22Rv1 (cell line): ENCODE data around the gene OSGEPL1.

Source experiments
- CTCF ChIP-seq: fragments of 450-650 bp; IDR thresholded peaks from 2 replicates; pipeline ENCODE4 v1.5.1; 2017; ENCODE audit warnings: mild to moderate bottlenecking
- ZFX ChIP-seq: fragments of 450-650 bp; IDR thresholded peaks from 2 replicates; pipeline ENCODE4 v1.6.1; 2017; ENCODE audit warnings: antibody characterized with exemption, borderline replicate concordance

GRCh38 chr2:189782221-189782671, 19.7 kb upstream of the OSGEPL1 start:
- TF ChIP-seq CTCF (no peak), ZFX (no peak)
